Panc1 (cell line): Measurements from ENCODE around the gene FAM83D. TPM values are rescaled to one million over a fixed set of nuclear protein-coding genes. Genes with fewer than 3 reads are reported as not detected.

Experiments used
- ATAC-seq: fragments of 200-7000 bp; cut with Tn5 transposase; 2 replicates; pipeline ENCODE4 v1.9.1; 2020; ENCODE audit warnings: mild to moderate bottlenecking, moderate library complexity
- BruUV-seq: library from RNA; stranded (reverse); fragments of 400-500 nt; replicated peaks from 2 replicates; lab custom pipeline; 2021; lab: Mats Ljungman, UMichigan
- CTCF ChIA-PET: fragments of 300-600 bp; sonication (Branson Sonifier 250); formaldehyde crosslinking; loops from one replicate; lab custom pipeline; 2022; ENCODE audit warnings: antibody characterized with exemption; lab: Charles Lee
- POLR2A ChIA-PET: fragments of 300-600 bp; sonication (Branson Sonifier 250); formaldehyde crosslinking; loops from one replicate; lab custom pipeline; 2022; ENCODE audit warnings: antibody characterized with exemption; lab: Charles Lee
- DNase-seq: peaks from one replicate; pipeline ENCODE4 v3.0.0-alpha.2; 2010; ENCODE audit warnings: low read depth, low spot score
- H3K27ac ChIP-seq: 2 replicates; pipeline ENCODE4 v1.5.1; 2011; ENCODE audit warnings: mild to moderate bottlenecking, low read length, inconsistent platforms
- H3K27me3 ChIP-seq: fragments of 200-500 bp; sonication (Bioruptor generic); 2 replicates; pipeline ENCODE4 v1.6.0; 2014; ENCODE audit warnings: low read length, inconsistent platforms; ENCODE audit not compliant: control insufficient read depth, insufficient read depth
- H3K36me3 ChIP-seq: fragments of 200-500 bp; sonication (Bioruptor generic); 2 replicates; pipeline ENCODE4 v1.5.1; 2014; ENCODE audit warnings: inconsistent platforms, mild to moderate bottlenecking, low read length, moderate library complexity; ENCODE audit not compliant: control insufficient read depth, insufficient read depth
- H3K4me1 ChIP-seq: 2 replicates; pipeline ENCODE4 v1.5.1; 2011; ENCODE audit warnings: inconsistent platforms, mild to moderate bottlenecking, low read length, moderate library complexity; ENCODE audit not compliant: control insufficient read depth, insufficient read depth
- H3K4me3 ChIP-seq, 2 experiments: 2 replicates each; pipeline ENCODE4 v1.5.1; 2011 to 2012; ENCODE audit warnings: low read depth in 2 of 2, low read length in 2 of 2, mild to moderate bottlenecking in 2 of 2, inconsistent platforms in 1 of 2, moderate library complexity in 1 of 2
- H3K9me3 ChIP-seq: fragments of 200-500 bp; sonication (Bioruptor generic); 2 replicates; pipeline ENCODE4 v1.5.1; 2014; ENCODE audit warnings: low read depth, mild to moderate bottlenecking, inconsistent platforms, low read length, moderate library complexity; ENCODE audit not compliant: control insufficient read depth, insufficient read depth
- CTCF ChIP-seq: fragments of 450-650 bp; IDR thresholded peaks from 2 replicates; pipeline ENCODE4 v1.5.1; 2017; ENCODE audit warnings: mild to moderate bottlenecking
- POLR2AphosphoS5 ChIP-seq: IDR thresholded peaks from 2 replicates; pipeline ENCODE4 v1.6.1; 2012; ENCODE audit warnings: mild to moderate bottlenecking, low read depth, low read length, moderate library complexity
- SIN3A ChIP-seq: IDR thresholded peaks from 2 replicates; pipeline ENCODE4 v1.6.1; 2012; ENCODE audit warnings: low read depth, mild to moderate bottlenecking, low read length, moderate library complexity, borderline replicate concordance; ENCODE audit not compliant: insufficient read depth
- TCF7L2 ChIP-seq: IDR thresholded peaks from 2 replicates; pipeline ENCODE4 v1.6.1; 2011; ENCODE audit warnings: mild to moderate bottlenecking, low read depth, low read length, inconsistent platforms
- in situ Hi-C: cut with HindIII; loops from 2 replicates; pipeline ENCODE4 v1.10.0; 2016; ENCODE audit warnings: low sequenced_read_pairs, low pct_unique_long_range_greater_than_20kb
- intact Hi-C: fragments of 100-400 bp; cut with micrococcal nuclease; formaldehyde crosslinking; loops from one replicate; pipeline ENCODE4 v1.10.0; 2022; ENCODE audit not compliant: unreplicated experiment
- total RNA-seq: library from RNA; stranded (reverse); gene quantifications from one replicate; pipeline ENCODE4 v1.2.1, GENCODE V29; 2021; ENCODE audit not compliant: unreplicated experiment
- TF ChIP-seq, protein P1 (sequence below), 2 experiments: IDR thresholded peaks; 2 replicates each; pipeline ENCODE4 v1.6.1; 2011 to 2012; ENCODE audit warnings: low read depth in 2 of 2, control low read depth in 1 of 2, low read length in 1 of 2, mild to moderate bottlenecking in 1 of 2, moderate library complexity in 1 of 2; ENCODE audit not compliant: insufficient read depth in 1 of 2

The FAM83D gene
- total RNA-seq, 1 experiment from 2014 or later, result 30.9 TPM

- no TSS peak for BruUV-seq
- ATAC-seq, result no peak
These were observed 53.6 kb downstream of the FAM83D start for GRCh38 chr20:38979842-38980241.

GRCh38 chr20:38982291-38982690 lies 56.1 kb downstream of the FAM83D start:
- Histone ChIP-seq H3K9me3 (no peaks in the 10 kb centered on the region), H3K27me3 (no peaks in the 10 kb centered on the region), H3K4me3 (no peak overlapping the region), H3K36me3 (peaks cover 3% of the 10 kb centered on the region; the same call in 1 of the 2 replicates), H3K27ac (no peak overlapping the region), H3K4me1 (no peaks in the 10 kb centered on the region)
- POLR2A ChIA-PET, result no interaction called here
- in situ Hi-C loops (no loop called here), intact Hi-C loops (no loop called here)
- TF ChIP-seq, protein P1, sequence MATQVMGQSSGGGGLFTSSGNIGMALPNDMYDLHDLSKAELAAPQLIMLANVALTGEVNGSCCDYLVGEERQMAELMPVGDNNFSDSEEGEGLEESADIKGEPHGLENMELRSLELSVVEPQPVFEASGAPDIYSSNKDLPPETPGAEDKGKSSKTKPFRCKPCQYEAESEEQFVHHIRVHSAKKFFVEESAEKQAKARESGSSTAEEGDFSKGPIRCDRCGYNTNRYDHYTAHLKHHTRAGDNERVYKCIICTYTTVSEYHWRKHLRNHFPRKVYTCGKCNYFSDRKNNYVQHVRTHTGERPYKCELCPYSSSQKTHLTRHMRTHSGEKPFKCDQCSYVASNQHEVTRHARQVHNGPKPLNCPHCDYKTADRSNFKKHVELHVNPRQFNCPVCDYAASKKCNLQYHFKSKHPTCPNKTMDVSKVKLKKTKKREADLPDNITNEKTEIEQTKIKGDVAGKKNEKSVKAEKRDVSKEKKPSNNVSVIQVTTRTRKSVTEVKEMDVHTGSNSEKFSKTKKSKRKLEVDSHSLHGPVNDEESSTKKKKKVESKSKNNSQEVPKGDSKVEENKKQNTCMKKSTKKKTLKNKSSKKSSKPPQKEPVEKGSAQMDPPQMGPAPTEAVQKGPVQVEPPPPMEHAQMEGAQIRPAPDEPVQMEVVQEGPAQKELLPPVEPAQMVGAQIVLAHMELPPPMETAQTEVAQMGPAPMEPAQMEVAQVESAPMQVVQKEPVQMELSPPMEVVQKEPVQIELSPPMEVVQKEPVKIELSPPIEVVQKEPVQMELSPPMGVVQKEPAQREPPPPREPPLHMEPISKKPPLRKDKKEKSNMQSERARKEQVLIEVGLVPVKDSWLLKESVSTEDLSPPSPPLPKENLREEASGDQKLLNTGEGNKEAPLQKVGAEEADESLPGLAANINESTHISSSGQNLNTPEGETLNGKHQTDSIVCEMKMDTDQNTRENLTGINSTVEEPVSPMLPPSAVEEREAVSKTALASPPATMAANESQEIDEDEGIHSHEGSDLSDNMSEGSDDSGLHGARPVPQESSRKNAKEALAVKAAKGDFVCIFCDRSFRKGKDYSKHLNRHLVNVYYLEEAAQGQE (IDR thresholded peaks at IDR 0.05; ENCODE audit: insufficient read depth in 1 of 2, low read depth in 2 of 2, low read length in 1 of 2), result no peak
- TF ChIP-seq TCF7L2, result no peak
- no peak for TF ChIP-seq CTCF
- no peak for TF ChIP-seq POLR2AphosphoS5
- TF ChIP-seq SIN3A, result no peak
- no peak for ATAC-seq
- no peak for DNase-seq
- BruUV-seq, result no TSS peak
- CTCF ChIA-PET, result interaction anchor here (0.7 kb wide), 1 partner anchor 344 kb away, joined by 6 read pairs; no protein-coding TSS in a partner anchor

More at GRCh38 chr20:38979842-38980241, 53.6 kb downstream of the FAM83D start:
- TF ChIP-seq POLR2AphosphoS5, result no peak
- ChIA-PET CTCF (no interaction called here), POLR2A (no interaction called here)
- Histone ChIP-seq H3K4me1 (no peaks in the 10 kb centered on the region), H3K27ac (no peak overlapping the region), H3K4me3 (no peak overlapping the region), H3K36me3 (peaks cover 3% of the 10 kb centered on the region; the same call in 1 of the 2 replicates), H3K27me3 (no peaks in the 10 kb centered on the region), H3K9me3 (no peaks in the 10 kb centered on the region)
- in situ Hi-C loops, result no loop called here
- intact Hi-C loops, result no loop called here
- no peak for DNase-seq

DNA sequence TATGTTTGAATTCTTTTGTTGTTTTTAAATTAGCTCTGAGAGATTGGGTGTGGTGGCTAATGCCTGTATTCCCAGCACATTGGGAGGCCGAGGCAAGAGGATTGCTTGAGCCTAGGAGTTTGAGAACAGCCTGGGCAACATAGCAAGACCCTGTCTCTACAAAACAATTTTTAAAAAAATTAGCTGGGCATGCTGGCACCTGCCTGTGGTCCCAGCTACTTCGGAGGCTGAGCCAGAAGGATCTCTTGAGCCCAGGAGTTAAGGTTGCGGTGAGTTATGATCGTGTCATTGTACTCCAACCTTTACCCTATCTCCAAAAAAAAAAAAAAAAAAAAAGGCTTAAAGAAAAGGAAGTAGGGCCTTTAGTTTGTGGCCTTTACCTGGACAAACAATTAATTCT lies 58.8 kb downstream of the FAM83D start:
- TF ChIP-seq, protein P1 (IDR thresholded peaks at IDR 0.05; ENCODE audit: insufficient read depth in 1 of 2, low read depth in 2 of 2, low read length in 1 of 2), result no peak
- TF ChIP-seq CTCF (no peak), TCF7L2 (no peak), SIN3A (no peak), POLR2AphosphoS5 (no peak)
- in situ Hi-C loops, result no loop called here
- POLR2A ChIA-PET, result no interaction called here
- intact Hi-C loops, result no loop called here
- Histone ChIP-seq H3K27ac (no peak overlapping the region), H3K4me1 (no peaks in the 10 kb centered on the region), H3K36me3 (peaks cover 7% of the 10 kb centered on the region; the same call in 1 of the 2 replicates), H3K27me3 (no peaks in the 10 kb centered on the region), H3K9me3 (no peaks in the 10 kb centered on the region), H3K4me3 (no peak overlapping the region)
- BruUV-seq, result no TSS peak
- CTCF ChIA-PET, result interaction anchor here (1.1 kb wide), 1 partner anchor 65 kb away, joined by 8 read pairs; no protein-coding TSS in a partner anchor
- ATAC-seq (no peak), DNase-seq (no peak)
